ENCODE results near the gene ATOSA. TPM values are rescaled to one million over a fixed set of nuclear protein-coding genes. Genes with fewer than 3 reads are reported as not detected.

Gene ATOSA
- total and polyA plus RNA-seq, 2 of the 13 experiments (the other 11 are each of a cell fraction or from before 2014, with no cell fraction given), result 6.6 to 16.3 TPM

GRCh38 chr15:52710708-52711389, 31.7 kb upstream of the ATOSA start:
- H3K36me3 ChIP-seq (replicated peaks in 1 of 2; ENCODE audit: control insufficient read depth in 1 of 2, insufficient read depth in 2 of 2, low read length in 2 of 2), result no peaks in the 10 kb centered on the region
- ChIA-PET POLR2A (no interaction called here), CTCF (ENCODE audit: low intra/inter-chr PET ratio, low total read pairs) (no interaction called here)
- no peaks in the 10 kb centered on the region for H4K20me1 ChIP-seq (ENCODE audit: insufficient read depth, low read length)
- H3K79me2 ChIP-seq (ENCODE audit: insufficient read depth, low read length), result no peaks in the 10 kb centered on the region
- no peak overlapping the region for H2AFZ ChIP-seq (ENCODE audit: low read length)
- H3K4me1 ChIP-seq (ENCODE audit: insufficient read depth, low read length), result peaks cover 27% of the 10 kb centered on the region
- WGBS (ENCODE audit: low lambda C conversion rate), result 42% methylated on average over 2 of the region's 2 CpGs
- H3K4me3 ChIP-seq (replicated peaks in 1 of 3; ENCODE audit: insufficient read depth in 1 of 3, low read depth in 2 of 3, low read length in 3 of 3), result no peak overlapping the region
- H3K9me3 ChIP-seq (ENCODE audit: low read length), result no peaks in the 10 kb centered on the region
- FAIRE-seq (no peak), DNase-seq (ENCODE audit: low spot score) (no peak), ATAC-seq (no peak)
- H3K27ac ChIP-seq (ENCODE audit: extremely low read length, insufficient read depth, low read length), result no peak overlapping the region
- no TSS peak for BruUV-seq (replicated peaks)
- in situ Hi-C loops (cut with HindIII; ENCODE audit: extremely low pct_ligation_motif_present, low pct_unique_long_range_greater_than_20kb), result no loop called here
- intact Hi-C loops (cut with micrococcal nuclease; ENCODE audit: unreplicated experiment), result no loop called here
- H3K9ac ChIP-seq (ENCODE audit: insufficient read depth, low read depth, low read length), result no peak overlapping the region
- H3K4me2 ChIP-seq (ENCODE audit: low read depth, low read length), result no peak overlapping the region
- no peak for TF ChIP-seq GPN1 (CRISPR knock-in tag; IDR thresholded peaks at IDR 0.05; ENCODE audit: borderline replicate concordance)
- TF ChIP-seq ZNF441 (CRISPR knock-in tag; IDR thresholded peaks at IDR 0.05; ENCODE audit: borderline replicate concordance), result no peak
- no peak for TF ChIP-seq YEATS2 (CRISPR knock-in tag; IDR thresholded peaks at IDR 0.05; ENCODE audit: borderline replicate concordance)
- TF ChIP-seq THAP8 (CRISPR knock-in tag; IDR thresholded peaks at IDR 0.05; ENCODE audit: borderline replicate concordance), result no peak
- no peak for TF ChIP-seq RFX1 (IDR thresholded peaks at IDR 0.05)
- no peak for TF ChIP-seq ARID4A (CRISPR knock-in tag; IDR thresholded peaks at IDR 0.05; ENCODE audit: borderline replicate concordance)
- no peak for TF ChIP-seq ZNF569 (CRISPR knock-in tag; IDR thresholded peaks at IDR 0.05; ENCODE audit: borderline replicate concordance)
- TF ChIP-seq HNF1A (IDR thresholded peaks at IDR 0.05; ENCODE audit: low read depth), result no peak
- TF ChIP-seq HNF1A (CRISPR knock-in tag; IDR thresholded peaks at IDR 0.05; ENCODE audit: borderline replicate concordance), result no peak
- TF ChIP-seq DDIT3 (CRISPR knock-in tag; IDR thresholded peaks at IDR 0.05), result no peak
- TF ChIP-seq SMAD3 (CRISPR knock-in tag; IDR thresholded peaks at IDR 0.05), result no peak
- no peak for TF ChIP-seq SMAD9 (CRISPR knock-in tag; IDR thresholded peaks at IDR 0.05)
- no peaks in the 10 kb centered on the region for H3K27me3 ChIP-seq (ENCODE audit: control insufficient read depth in 1 of 2, insufficient read depth in 2 of 2, low read length in 2 of 2)

Measured in HepG2 (cell line).